Stimulated activated CD4-positive, alpha-beta T cell treated with anti-CD3 and anti-CD28 coated beads, Interleukin-4, amount 100 ng/mL, for 1 hour (primary cell): Measurements from ENCODE around the gene ANXA10.
"Not testable (repeated sequence)": the region's sequence is repeated elsewhere in the genome, so short reads cannot be mapped to it uniquely, and the experiment has no call there.

Source experiments
- DNase-seq: peaks from one replicate; pipeline ENCODE4 v3.0.0-alpha.2; 2020

Gene ANXA10

DNA sequence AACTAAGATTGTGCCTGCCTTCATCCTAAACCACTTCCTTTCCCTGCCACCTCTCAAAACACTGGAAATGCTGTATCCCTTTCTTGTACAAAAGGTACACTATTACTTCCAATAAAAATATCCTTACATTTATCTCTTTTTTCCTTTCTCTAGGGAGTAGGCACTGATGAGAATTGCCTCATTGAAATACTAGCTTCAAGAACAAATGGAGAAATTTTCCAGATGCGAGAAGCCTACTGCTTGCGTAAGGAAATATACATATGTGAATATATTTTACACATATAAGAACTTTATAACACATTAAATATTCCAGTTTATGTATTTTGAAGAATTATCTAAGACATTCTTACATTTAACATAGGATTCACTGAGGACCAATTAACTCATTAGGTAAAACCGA lies 71.7 kb downstream of the ANXA10 start:
- DNase-seq, result no peak

DNA sequence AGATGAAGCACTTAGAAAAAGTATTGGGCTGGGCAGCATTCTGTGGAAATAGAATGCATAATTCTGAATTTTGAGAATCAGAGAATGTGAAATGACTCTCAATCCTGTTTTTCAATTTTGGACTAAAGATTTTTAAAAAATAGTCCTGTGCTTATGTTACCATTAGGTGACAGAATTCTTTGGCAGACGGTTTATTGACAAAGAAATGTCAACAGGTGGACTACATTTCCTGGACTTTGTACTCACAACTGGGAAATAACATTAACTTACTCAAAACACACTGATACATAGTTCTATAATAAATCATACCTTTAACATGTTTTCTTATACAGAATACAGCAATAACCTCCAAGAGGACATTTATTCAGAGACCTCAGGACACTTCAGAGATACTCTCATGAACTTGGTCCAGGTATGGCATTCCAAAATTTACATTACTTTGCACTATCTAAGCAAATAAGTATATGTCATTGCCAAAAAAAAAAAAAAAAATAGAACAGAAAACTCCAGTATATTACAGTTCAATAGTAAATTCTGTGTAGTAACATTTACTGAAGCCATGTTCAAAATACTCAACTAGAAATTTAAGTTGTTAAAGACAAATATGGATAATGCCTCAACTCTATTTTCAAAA lies 72.7 kb downstream of the ANXA10 start:
- DNase-seq, result no peak

DNA sequence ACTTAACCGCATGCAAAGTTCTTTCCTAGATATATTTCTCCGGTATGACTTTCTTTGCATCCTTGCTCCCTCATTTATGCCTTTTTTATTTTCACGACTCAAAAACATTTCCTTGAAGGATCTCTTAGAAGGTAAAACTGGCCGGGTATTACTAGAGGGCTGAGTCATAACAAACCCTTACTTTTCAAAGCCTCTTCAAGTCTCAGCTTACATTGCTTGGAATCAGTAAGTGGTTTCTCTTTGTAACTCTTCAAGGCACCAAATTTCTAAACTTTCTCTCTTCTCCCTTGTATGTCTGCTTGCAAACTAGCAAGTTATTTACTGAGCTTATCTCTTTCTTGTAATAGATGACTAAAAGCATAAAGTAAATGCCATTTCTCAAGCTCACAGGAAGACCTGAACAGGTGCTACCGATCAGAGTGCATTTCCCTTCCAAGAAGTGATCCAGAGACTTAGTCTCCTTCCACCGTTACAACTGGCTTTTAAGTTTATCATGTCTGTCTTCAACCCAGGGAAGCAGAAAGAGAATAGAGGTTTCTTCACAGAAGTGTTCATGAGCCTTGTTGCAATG lies 75.5 kb downstream of the ANXA10 start:
- DNase-seq, result no peak

DNA sequence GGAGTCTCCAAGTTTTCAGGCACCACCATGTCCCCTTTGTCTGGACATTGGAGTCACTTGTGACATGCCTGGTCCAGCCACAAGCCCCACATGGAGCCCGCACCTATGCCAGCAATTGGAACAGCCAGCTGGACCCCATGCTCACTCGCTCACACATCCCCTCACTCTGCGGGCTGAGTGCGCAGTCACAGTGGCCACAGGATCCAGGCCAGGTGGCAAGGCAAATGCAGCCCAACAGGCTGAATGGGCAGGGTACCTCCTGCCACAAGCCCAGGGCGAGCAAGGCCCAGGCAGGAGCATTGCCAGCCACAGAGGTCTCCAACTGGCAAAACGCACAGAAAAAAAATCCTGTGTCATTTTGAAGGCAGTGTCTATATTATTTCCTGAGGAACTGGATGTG lies 82.0 kb downstream of the ANXA10 start:
- DNase-seq, result no peak

DNA sequence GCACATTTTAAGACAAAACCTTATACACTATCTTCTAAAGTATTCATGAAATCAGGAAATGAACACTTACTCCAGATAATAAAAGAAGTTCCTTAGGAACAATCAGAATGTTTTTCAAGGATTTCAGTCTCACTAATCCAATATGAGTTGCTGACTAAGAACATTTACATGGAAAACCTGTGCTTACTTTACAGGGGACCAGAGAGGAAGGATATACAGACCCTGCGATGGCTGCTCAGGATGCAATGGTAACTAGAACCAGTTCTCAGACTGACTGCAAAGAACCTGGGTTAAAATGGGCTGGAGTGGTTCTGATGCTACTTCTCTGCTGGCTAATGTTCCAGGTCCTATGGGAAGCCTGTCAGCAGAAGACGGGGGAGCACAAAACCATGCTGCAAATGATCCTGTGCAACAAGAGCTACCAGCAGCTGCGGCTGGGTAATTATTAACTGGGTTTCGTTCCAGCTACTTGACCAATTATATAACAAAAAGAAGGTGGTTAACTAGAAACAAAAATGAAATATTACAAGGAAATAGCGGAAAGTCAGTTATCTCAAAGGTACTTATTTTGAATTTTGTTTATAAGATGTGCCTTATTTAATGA lies 85.3 kb downstream of the ANXA10 start:
- DNase-seq, result no peak

DNA sequence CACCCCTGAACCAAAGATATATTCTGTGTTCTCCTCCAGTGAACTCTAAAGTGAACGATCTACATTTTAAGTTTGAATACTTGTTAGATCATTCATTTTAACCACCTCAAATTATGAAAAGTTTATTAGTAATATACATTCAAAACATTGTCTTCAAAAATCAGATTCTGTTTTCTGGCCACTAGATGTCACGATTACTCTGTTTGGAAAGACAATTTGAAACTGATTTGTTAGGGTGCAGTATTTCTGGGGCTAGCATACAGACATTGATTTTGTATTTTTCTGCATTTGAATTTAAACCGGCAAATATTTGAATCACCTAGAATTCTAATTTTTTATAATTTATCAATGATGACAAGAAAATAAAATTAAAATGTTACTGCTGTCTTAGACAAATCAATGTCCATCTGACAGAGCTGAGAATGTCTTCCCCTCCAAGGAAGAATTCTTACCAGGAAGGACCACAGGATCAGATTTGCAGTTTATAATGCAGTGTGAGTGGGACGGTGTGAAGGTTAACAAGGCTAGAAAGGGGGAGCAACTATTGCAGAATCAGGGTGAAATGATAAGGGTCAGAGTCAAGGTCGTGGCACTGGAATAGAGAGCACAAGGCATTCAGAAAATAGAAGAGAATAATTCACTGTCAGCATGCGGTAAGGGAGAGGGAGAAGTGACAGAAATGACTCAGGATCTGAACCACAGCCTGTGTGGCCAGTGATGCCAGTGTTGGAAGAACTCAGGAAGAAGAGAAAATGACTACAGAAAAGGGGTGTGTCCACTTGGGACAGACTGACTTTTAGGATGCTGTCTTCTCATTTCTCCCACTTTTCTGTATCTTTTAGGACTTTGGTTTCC lies 91.6 kb downstream of the ANXA10 start:
- DNase-seq, result no peak

DNA sequence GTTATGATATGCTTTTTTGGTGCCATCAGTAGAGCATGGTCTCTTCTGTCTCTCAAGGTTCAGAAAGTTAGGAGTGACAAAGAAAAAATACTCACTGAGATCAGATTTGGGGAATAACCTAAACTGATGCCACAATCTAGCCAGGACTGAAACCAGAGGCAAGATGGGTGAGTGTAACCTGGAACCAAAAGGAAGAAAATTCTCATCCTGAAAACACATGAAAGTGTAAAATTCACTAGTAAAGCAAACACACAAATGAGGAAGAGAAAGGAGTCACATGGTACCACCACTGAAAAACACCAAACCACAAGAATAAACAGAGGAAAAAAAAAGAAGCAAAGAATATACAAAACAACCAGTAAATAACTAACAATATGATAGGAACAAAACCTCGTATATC lies 96.4 kb downstream of the ANXA10 start:
- no peak for DNase-seq

DNA sequence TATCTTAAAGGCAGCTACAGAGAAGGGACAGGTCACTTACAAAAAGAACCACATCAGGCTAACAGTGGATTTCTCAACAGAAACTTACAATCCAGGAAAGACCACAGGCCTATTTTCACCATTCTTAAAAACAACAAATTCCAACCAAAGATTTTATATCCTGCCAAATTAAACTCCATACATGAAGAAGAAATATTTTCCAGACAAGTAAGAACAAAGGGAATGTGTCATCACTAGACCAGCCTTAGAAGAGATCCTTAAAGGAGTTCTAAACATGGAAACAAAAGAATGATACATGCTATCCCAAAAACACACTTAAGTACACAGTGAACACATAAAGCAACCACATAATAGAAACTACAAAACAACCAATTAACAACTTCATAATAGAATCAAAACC lies 105.6 kb downstream of the ANXA10 start:
- no peak for DNase-seq

DNA sequence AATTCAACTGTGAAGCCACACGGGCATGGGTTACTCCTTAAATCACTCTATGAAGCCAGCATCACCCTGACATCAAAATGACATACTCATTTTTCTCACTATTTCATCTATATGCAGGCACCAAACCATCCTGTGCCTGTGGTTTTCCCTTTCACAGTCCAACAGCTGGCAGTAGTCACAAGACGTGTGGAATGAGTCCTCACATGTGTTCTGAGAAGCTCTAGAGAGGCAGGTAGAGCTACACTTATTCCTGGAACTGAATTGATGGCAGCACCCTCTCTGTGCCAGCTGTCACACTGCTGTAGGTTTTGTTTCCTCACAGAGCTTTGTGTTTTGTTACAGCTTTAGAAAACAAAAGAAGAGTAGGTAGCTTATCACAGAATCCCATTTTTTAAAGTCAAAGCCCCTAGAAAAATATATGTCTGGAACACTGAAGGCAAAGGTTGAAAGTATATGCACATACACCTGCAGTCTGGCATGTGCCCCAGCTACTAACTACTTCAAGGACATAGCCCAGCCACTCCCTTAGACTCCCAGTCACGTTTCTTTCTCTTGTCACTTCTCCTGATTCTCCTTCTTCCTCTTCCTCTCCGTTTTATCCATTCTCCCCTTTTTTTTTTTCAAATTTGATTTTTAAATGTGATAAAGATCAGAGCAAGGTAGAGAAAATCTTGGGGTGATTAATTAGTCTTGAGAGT lies 107.1 kb downstream of the ANXA10 start:
- DNase-seq, result no peak

DNA sequence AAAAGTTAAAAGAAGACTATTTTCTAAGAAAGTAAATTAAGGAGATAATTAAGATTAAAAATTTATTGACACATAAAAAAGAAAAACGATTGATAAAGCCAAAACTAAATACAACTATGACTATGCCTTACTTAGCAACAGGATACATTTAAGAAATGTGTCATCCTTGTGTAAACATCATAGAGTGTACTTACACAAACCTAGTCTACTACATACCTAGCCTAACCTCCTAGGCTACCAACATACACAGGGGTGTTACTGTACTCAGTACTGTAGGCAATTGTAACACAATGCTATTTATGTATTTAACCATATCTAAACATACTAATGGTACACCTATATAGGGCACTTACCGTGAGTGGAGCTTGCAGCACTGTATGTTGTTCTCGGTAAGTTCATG lies 108.3 kb downstream of the ANXA10 start:
- no peak for DNase-seq

DNA sequence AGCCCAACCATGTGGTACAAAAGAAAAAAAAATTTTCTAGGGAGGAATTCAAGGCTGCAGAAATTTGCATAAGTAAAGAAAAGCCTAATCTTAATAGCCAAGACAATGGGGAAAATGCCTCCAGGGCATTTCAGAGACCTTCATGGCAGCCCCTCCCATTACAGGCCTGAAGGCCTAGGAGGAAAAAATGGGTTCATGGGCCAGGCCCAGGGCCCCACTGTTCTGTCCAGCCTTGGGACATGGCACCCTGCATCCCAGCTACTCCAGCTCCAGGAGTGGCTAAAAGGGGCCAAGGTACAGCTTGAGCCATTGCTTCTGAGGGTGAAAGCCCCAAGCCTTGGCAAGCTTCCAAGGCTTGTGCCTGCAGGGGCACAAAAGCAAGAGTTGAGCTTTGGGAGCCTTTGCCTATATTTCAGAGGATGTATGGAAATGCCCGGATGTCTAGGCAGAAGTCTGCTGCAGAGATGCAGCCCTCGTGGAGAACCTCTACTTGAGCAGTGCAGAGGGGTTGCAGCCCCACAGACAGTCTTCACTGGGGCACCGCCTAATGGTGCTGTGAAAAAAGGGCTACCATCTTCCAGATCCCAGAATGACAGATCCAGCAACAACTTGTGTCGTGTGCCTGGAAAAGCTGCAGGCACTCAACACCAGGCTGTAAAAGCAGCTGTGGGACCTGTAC lies 111.0 kb downstream of the ANXA10 start:
- DNase-seq, result no peak

DNA sequence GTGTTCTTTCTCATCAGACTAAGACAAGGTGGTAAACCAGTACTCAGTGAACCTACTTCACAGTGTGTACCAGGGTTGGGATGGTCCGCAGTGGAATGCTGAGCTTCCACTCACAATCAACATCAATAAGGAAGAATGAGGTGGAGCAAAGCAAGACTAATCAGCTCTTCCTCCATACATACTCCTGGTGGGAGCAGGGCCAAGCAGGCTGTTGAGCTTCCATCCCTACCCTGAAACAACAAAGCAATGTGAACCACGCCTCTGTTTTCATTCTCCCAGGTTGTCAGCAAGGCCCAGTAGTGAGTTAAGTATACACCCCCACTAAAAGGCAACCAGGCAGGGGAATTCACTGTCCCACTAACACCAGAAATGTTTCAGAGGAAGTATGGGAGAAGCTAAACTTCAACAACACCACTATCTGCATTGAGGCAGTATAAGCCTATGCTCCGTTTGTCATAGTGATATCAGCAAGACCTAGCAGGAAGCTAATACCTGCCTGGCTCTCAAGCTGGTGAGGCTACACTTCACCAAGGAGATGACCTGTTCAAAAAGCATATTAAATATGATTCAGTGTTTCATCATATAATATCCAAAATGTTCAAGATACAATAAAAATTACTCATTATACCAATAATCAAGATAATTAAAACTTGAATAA lies 116.7 kb downstream of the ANXA10 start:
- DNase-seq, result no peak

DNA sequence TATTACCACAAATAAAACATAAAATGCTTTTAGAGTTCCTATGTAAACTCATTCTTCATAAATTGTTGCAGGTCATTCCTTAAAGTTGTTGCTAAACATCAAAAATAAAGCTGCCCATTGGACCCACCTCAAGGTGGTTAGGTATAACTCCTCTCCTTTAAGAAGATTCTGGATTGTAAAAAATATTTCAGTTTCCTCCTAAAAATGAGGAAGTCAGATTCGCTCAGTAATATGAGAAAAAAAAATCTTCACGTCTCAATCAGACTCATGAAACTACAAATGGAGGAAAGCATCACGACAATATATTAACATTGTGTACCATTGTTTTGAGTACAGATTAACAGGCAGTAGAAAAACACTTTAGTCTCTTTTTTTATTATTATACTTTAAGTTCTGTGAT lies 120.3 kb downstream of the ANXA10 start:
- DNase-seq, result no peak

DNA sequence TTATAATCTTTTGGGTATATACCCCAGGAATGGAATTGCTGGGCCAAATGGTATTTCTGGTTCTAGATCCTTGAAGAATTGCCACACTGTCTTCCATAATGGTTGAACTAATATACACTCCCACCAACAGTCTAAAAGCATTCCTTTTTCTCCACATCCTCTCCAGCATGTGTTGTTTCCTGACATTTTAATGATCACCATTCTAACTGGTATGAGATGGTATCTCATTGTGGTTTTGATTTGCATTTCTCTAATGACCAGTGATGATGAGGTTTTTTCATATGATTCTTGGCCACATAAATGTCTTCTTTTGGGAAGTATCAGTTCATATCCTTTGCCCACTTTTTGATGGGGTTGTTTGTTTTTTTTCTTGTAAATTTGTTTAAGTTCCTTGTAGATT lies 121.2 kb downstream of the ANXA10 start:
- not testable (repeated sequence) for DNase-seq

DNA sequence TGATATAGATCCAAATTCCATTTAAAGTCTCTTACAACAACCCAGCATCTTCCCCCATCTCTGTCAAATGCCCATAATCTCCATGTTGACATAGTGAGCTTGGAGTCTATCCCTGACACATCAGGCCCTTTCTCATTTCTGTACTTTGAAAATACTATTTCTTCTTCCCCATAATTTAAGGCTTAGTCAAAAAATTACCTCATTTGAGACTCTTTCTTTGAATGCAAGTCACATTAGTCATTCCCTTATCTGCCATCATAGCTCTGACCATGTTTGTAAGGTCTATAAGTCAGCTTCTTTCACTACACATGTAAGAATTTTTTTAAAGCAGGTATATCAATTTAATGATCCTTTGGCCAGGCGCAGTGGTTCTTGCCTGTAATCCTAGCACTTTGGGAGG lies 126.3 kb downstream of the ANXA10 start:
- DNase-seq, result no peak

DNA sequence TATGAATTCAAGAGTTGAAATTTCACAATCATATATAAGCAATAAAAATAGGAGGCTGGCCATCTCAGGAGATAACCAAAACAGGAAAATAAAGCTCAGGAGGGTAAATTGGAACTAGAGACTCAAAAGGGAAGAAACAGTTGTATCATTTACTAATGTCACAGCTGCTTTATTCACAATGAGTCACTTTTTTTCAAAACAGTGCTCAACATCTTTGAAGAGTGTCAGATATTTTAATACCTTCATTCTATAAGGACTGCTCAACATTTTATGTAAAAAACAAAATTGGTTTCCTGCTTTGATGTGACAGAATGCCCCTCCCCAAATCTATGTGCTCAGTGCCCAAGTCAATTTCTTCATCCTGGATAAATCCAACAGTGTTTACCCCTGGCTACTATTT lies 128.6 kb downstream of the ANXA10 start:
- DNase-seq, result no peak

DNA sequence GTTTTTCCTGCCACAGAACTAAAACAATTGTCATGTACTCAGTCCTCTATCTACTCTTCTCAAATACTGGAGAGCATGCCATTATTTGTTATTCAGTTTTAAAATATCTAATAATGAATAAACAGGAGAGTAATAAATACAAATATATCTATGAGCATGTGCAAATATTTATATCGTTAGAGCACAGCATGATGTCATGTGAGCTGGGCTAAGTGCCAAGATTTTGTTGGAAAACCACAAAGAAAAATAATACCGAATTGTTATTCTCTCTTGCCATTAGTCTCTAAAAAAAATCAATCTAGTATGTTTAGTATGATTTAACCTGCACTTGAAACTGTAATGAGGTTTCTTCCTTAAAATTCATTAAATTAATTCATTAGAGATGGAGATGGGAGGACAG lies 129.0 kb downstream of the ANXA10 start:
- DNase-seq, result no peak
